ENCODE results near the gene SNTA1.
"Not testable (repeated sequence)": the region's sequence is repeated elsewhere in the genome, so short reads cannot be mapped to it uniquely, and the experiment has no call there.

SNTA1 gene

GRCh38 chr20:33465481-33466302, 22.1 kb upstream of the SNTA1 start:
- DNase-seq, result no peak

- DNase-seq, result not testable (repeated sequence)
These were observed 21.2 kb upstream of the SNTA1 start for GRCh38 chr20:33464759-33465158.

- no peak for DNase-seq
These were observed 20.0 kb upstream of the SNTA1 start for GRCh38 chr20:33463332-33464101.

- no peak for DNase-seq
These were observed 17.1 kb upstream of the SNTA1 start for GRCh38 chr20:33460711-33461110.

GRCh38 chr20:33459599-33459998, 16.0 kb upstream of the SNTA1 start:
- DNase-seq, result no peak

GRCh38 chr20:33456916-33457642, 13.5 kb upstream of the SNTA1 start:
- DNase-seq, result peak; percentile 81

- no peak for DNase-seq
These were observed 7.3 kb upstream of the SNTA1 start for GRCh38 chr20:33450867-33451266.

GRCh38 chr20:33445881-33446625, 2.5 kb upstream of the SNTA1 start:
- no peak for DNase-seq

- DNase-seq, result peak; percentile 30
These were observed 1.4 kb upstream of the SNTA1 start for GRCh38 chr20:33444797-33445560.

- peak; percentile 18 for DNase-seq
These were observed 504 bp downstream of the SNTA1 start for GRCh38 chr20:33443006-33443511.

GRCh38 chr20:33442136-33443005, 1.2 kb downstream of the SNTA1 start:
- no peak for DNase-seq

GRCh38 chr20:33441142-33441955, 2.2 kb downstream of the SNTA1 start:
- DNase-seq, result no peak

GRCh38 chr20:33440562-33440961, 3.0 kb downstream of the SNTA1 start:
- not testable (repeated sequence) for DNase-seq

- no peak for DNase-seq
These were observed 5.1 kb downstream of the SNTA1 start for GRCh38 chr20:33438481-33438880.

GRCh38 chr20:33437141-33437911, 6.2 kb downstream of the SNTA1 start:
- DNase-seq, result no peak

- no peak for DNase-seq
These were observed 9.1 kb downstream of the SNTA1 start for GRCh38 chr20:33434434-33434833.

- DNase-seq, result no peak
These were observed 9.9 kb downstream of the SNTA1 start for GRCh38 chr20:33433465-33434234.

GRCh38 chr20:33431797-33432381, 11.7 kb downstream of the SNTA1 start:
- DNase-seq, result no peak
